ENCODE measurements around the gene UBAC2. TPM values are rescaled to one million over a fixed set of nuclear protein-coding genes. Genes with fewer than 3 reads are reported as not detected.

UBAC2 gene
- total RNA-seq, 1 donor = 36.9 TPM

DNA sequence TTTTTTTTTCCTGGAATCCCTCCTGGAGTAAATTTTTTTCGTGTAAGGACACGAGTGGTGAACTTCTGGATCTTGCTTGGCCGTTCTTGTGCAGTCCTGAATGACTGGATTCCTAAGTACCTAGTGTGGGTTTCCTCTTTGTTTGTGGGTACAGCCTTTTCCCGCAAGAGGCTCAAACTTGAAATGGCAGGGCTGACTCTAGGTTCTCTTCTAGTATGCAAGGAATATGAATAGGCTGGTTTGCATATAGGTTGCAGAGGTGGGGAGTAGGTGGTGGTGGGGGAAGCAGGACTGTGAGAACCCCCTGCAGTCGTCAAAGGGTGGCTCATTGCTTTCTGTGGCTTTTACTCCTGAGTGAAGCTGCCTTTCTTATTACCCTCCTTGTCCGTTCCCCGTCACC lies 13.6 kb downstream of the UBAC2 start:
- Histone ChIP-seq H3K4me2 (ENCODE audit: insufficient read depth, low read length) (no peak overlapping the region), H3K36me3 (ENCODE audit: insufficient read depth, low read length) (no peaks in the 10 kb centered on the region), H3K4me3 (ENCODE audit: insufficient read depth, low read length) (no peak overlapping the region), H3K4me1 (ENCODE audit: insufficient read depth, low read length) (no peaks in the 10 kb centered on the region), H3K9me3 (ENCODE audit: low read depth, low read length) (no peaks in the 10 kb centered on the region), H4K20me1 (ENCODE audit: insufficient read depth, low read length) (peaks cover 57% of the 10 kb centered on the region), H2AFZ (ENCODE audit: low read length) (no peak overlapping the region), H3K27me3 (ENCODE audit: insufficient read depth, low read length) (no peaks in the 10 kb centered on the region), H3K27ac (ENCODE audit: low read depth, low read length) (no peak overlapping the region), H3K79me2 (ENCODE audit: insufficient read depth, low read length) (peaks cover 85% of the 10 kb centered on the region)
- TF ChIP-seq, protein P1, sequence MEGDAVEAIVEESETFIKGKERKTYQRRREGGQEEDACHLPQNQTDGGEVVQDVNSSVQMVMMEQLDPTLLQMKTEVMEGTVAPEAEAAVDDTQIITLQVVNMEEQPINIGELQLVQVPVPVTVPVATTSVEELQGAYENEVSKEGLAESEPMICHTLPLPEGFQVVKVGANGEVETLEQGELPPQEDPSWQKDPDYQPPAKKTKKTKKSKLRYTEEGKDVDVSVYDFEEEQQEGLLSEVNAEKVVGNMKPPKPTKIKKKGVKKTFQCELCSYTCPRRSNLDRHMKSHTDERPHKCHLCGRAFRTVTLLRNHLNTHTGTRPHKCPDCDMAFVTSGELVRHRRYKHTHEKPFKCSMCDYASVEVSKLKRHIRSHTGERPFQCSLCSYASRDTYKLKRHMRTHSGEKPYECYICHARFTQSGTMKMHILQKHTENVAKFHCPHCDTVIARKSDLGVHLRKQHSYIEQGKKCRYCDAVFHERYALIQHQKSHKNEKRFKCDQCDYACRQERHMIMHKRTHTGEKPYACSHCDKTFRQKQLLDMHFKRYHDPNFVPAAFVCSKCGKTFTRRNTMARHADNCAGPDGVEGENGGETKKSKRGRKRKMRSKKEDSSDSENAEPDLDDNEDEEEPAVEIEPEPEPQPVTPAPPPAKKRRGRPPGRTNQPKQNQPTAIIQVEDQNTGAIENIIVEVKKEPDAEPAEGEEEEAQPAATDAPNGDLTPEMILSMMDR (IDR thresholded peaks at IDR 0.05; ENCODE audit: extremely low read depth, low read depth, low read length) = no peak
- no peak for DNase-seq (ENCODE audit: insufficient read length, low spot score, missing footprints)

DNA sequence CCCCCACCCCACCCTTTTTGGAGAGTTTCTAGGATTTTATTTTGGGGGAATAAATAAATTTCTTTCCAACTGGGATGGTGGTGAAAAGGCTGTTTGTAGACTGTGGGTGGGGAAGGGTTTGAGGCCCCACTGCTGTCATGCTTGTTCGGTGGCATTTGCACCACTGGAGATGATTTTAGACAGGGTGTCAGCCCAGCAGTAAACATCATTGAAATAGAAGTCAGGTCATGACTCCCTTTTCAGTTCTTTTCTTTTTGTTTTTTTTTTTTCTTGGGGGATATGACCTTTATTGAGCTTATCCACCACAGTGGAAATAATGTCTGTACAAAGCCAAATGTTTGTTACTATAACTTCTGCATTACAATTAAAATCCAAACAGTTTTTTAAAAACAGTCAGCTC lies 14.1 kb downstream of the UBAC2 start:
- Histone ChIP-seq H3K4me2 (ENCODE audit: insufficient read depth, low read length) (no peak overlapping the region), H3K27me3 (ENCODE audit: insufficient read depth, low read length) (no peaks in the 10 kb centered on the region), H2AFZ (ENCODE audit: low read length) (no peak overlapping the region), H3K79me2 (ENCODE audit: insufficient read depth, low read length) (peaks cover 85% of the 10 kb centered on the region), H3K9me3 (ENCODE audit: low read depth, low read length) (no peaks in the 10 kb centered on the region), H4K20me1 (ENCODE audit: insufficient read depth, low read length) (peaks cover 55% of the 10 kb centered on the region), H3K4me3 (ENCODE audit: insufficient read depth, low read length) (no peak overlapping the region), H3K4me1 (ENCODE audit: insufficient read depth, low read length) (no peaks in the 10 kb centered on the region), H3K36me3 (ENCODE audit: insufficient read depth, low read length) (no peaks in the 10 kb centered on the region), H3K27ac (ENCODE audit: low read depth, low read length) (no peak overlapping the region)
- TF ChIP-seq, protein P1 (IDR thresholded peaks at IDR 0.05; ENCODE audit: extremely low read depth, low read depth, low read length) = no peak
- no peak for DNase-seq (ENCODE audit: insufficient read length, low spot score, missing footprints)

DNA sequence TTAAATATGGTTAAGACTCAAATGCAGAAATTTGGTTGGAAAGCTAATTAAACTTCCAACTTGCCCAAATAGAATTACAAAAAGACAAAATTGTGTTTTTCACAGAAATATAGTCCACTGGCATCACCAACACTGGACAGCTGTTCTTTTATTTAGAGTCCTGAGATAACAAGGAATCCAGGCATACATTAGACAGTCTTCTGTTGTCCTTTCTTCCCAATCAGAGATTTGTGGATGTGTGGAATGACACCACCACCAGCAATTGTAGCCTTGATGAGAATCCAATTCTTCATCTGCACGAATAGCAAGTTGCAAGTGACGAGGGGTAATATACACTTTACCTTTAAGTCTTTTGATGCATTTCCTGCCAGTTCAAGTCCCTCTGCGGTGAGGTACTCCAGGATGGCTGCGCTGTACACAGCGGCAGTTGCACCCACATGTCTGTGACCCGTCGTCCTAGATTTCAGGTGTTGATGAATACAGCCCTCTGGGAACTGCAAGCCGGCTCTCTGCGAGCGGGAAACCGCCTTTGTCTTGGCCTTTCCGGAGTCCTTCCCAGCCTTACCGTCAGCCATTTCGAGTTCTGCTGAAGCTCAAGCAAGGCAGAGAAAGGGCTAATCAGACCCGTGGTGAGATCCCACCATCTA lies 14.7 kb downstream of the UBAC2 start:
- no peak for DNase-seq (ENCODE audit: insufficient read length, low spot score, missing footprints)

DNA sequence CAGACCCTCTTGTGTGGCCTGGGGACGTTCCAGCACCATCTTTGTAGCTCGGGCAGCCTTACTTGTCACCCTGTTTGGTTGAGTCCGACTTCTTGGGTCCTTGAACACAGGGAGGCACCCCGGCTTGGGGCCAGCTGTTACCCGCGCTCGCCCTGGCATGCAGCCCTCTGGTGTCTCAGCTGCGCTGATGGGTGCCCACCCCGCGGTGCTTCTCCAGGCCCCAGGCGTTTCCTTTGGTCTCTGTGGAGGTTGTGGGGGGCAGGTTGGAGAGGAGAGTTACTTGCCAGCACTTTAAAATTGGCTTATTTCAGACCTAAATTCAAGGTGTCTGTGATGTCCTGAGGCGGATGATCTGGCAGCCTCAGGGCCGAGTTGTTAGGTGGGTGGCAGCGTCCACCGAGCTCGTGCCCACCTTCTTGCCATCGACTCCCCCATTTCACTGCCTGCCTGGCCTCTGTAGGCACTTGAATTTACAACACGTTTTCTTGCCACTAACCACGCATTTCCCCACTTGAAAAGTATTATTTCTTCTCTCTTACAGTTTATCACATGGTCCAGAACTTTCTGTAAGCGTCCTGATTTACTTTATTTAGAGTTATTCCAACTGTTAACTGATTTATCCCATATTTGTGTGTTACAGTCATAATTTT lies 16.9 kb downstream of the UBAC2 start:
- peaks cover 86% of the 10 kb centered on the region for H3K79me2 ChIP-seq (ENCODE audit: insufficient read depth, low read length)
- no peaks in the 10 kb centered on the region for H3K36me3 ChIP-seq (ENCODE audit: insufficient read depth, low read length)
- peaks cover 43% of the 10 kb centered on the region for H4K20me1 ChIP-seq (ENCODE audit: insufficient read depth, low read length)
- no peak for DNase-seq (ENCODE audit: insufficient read length, low spot score, missing footprints)
- no peak overlapping the region for H3K4me2 ChIP-seq (ENCODE audit: insufficient read depth, low read length)
- TF ChIP-seq, protein P1 (IDR thresholded peaks at IDR 0.05; ENCODE audit: extremely low read depth, low read depth, low read length) = no peak
- H3K27ac ChIP-seq (ENCODE audit: low read depth, low read length) = no peak overlapping the region
- H2AFZ ChIP-seq (ENCODE audit: low read length) = no peak overlapping the region
- H3K27me3 ChIP-seq (ENCODE audit: insufficient read depth, low read length) = no peaks in the 10 kb centered on the region
- no peaks in the 10 kb centered on the region for H3K9me3 ChIP-seq (ENCODE audit: low read depth, low read length)
- no peaks in the 10 kb centered on the region for H3K4me1 ChIP-seq (ENCODE audit: insufficient read depth, low read length)
- H3K4me3 ChIP-seq (ENCODE audit: insufficient read depth, low read length) = no peak overlapping the region

More for the DNA sequence above, 14.7 kb downstream of the UBAC2 start:
- Histone ChIP-seq H3K9me3 (ENCODE audit: low read depth, low read length) (no peaks in the 10 kb centered on the region), H3K79me2 (ENCODE audit: insufficient read depth, low read length) (peaks cover 85% of the 10 kb centered on the region), H3K4me1 (ENCODE audit: insufficient read depth, low read length) (no peaks in the 10 kb centered on the region), H3K27ac (ENCODE audit: low read depth, low read length) (no peak overlapping the region), H2AFZ (ENCODE audit: low read length) (no peak overlapping the region), H3K4me3 (ENCODE audit: insufficient read depth, low read length) (no peak overlapping the region), H4K20me1 (ENCODE audit: insufficient read depth, low read length) (peaks cover 52% of the 10 kb centered on the region), H3K27me3 (ENCODE audit: insufficient read depth, low read length) (no peaks in the 10 kb centered on the region), H3K36me3 (ENCODE audit: insufficient read depth, low read length) (no peaks in the 10 kb centered on the region), H3K4me2 (ENCODE audit: insufficient read depth, low read length) (no peak overlapping the region)
- TF ChIP-seq, protein P1 (IDR thresholded peaks at IDR 0.05; ENCODE audit: extremely low read depth, low read depth, low read length) = no peak

Data from osteoblast (primary cell).